ENCODE results near the gene SLC38A5. TPM values are rescaled to one million over a fixed set of nuclear protein-coding genes. Genes with fewer than 3 reads are reported as not detected.

The SLC38A5 gene
- total and polyA plus RNA-seq, 9 of the 15 experiments (the other 6 are each of a cell fraction or from before 2014, with no cell fraction given) = 9.3 to 228 (median 142) TPM

GRCh38 chrX:48475774-48476577 lies 5.9 kb upstream of the SLC38A5 start, which contains the start of gene FTSJ1 (continued):
- TF ChIP-seq FOXP1 (CRISPR knock-in tag; IDR thresholded peaks at IDR 0.05) (no peak), SAFB (IDR thresholded peaks at IDR 0.05; ENCODE audit: borderline replicate concordance, low read depth, low read length) (peak; percentile 78; the same call in 1 of the 2 replicates), FOXA3 (CRISPR knock-in tag; conservative IDR thresholded peaks at IDR 0.05 in 1 of 2, IDR thresholded peaks at IDR 0.05 in 1 of 2) (no peak), MIER1 (IDR thresholded peaks at IDR 0.05; ENCODE audit: low read depth) (no peak), CREB3L1 (IDR thresholded peaks at IDR 0.05; ENCODE audit: borderline replicate concordance, low read depth) (peak; percentile 90), PHF21A (IDR thresholded peaks at IDR 0.05; ENCODE audit: borderline replicate concordance, low read depth) (no peak), HDAC1 (IDR thresholded peaks at IDR 0.05) (peak in 1 of 2 experiments; percentile 79; a peak in 2 of 4 replicates), ZNF175 (CRISPR knock-in tag; IDR thresholded peaks at IDR 0.05; ENCODE audit: low read depth) (no peak), XRCC3 (IDR thresholded peaks at IDR 0.05) (no peak), ZNF551 (CRISPR knock-in tag; IDR thresholded peaks at IDR 0.05) (no peak), SMAD2 (IDR thresholded peaks at IDR 0.05; ENCODE audit: low read depth, low read length) (no peak), ZNF668 (CRISPR knock-in tag; IDR thresholded peaks at IDR 0.05) (no peak), FOXP4 (CRISPR knock-in tag; IDR thresholded peaks at IDR 0.05; ENCODE audit: borderline replicate concordance) (no peak), ZNF431 (CRISPR knock-in tag; IDR thresholded peaks at IDR 0.05) (no peak), CBX5 (IDR thresholded peaks at IDR 0.05; ENCODE audit: borderline replicate concordance, low read depth) (no peak)
- TF ChIP-seq, protein P1, sequence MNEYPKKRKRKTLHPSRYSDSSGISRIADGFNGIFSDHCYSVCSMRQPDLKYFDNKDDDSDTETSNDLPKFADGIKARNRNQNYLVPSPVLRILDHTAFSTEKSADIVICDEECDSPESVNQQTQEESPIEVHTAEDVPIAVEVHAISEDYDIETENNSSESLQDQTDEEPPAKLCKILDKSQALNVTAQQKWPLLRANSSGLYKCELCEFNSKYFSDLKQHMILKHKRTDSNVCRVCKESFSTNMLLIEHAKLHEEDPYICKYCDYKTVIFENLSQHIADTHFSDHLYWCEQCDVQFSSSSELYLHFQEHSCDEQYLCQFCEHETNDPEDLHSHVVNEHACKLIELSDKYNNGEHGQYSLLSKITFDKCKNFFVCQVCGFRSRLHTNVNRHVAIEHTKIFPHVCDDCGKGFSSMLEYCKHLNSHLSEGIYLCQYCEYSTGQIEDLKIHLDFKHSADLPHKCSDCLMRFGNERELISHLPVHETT (CRISPR knock-in tag; conservative IDR thresholded peaks at IDR 0.05 in 1 of 2, IDR thresholded peaks at IDR 0.05 in 1 of 2) = peak in 1 of 2 experiments; percentile 68; a peak in 2 of 4 replicates
- TF ChIP-seq, protein P2, sequence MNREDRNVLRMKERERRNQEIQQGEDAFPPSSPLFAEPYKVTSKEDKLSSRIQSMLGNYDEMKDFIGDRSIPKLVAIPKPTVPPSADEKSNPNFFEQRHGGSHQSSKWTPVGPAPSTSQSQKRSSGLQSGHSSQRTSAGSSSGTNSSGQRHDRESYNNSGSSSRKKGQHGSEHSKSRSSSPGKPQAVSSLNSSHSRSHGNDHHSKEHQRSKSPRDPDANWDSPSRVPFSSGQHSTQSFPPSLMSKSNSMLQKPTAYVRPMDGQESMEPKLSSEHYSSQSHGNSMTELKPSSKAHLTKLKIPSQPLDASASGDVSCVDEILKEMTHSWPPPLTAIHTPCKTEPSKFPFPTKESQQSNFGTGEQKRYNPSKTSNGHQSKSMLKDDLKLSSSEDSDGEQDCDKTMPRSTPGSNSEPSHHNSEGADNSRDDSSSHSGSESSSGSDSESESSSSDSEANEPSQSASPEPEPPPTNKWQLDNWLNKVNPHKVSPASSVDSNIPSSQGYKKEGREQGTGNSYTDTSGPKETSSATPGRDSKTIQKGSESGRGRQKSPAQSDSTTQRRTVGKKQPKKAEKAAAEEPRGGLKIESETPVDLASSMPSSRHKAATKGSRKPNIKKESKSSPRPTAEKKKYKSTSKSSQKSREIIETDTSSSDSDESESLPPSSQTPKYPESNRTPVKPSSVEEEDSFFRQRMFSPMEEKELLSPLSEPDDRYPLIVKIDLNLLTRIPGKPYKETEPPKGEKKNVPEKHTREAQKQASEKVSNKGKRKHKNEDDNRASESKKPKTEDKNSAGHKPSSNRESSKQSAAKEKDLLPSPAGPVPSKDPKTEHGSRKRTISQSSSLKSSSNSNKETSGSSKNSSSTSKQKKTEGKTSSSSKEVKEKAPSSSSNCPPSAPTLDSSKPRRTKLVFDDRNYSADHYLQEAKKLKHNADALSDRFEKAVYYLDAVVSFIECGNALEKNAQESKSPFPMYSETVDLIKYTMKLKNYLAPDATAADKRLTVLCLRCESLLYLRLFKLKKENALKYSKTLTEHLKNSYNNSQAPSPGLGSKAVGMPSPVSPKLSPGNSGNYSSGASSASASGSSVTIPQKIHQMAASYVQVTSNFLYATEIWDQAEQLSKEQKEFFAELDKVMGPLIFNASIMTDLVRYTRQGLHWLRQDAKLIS (CRISPR knock-in tag; IDR thresholded peaks at IDR 0.05) = no peak

Measured in K562 (cell line).